ENCODE data around the gene SELENOT. TPM values are rescaled to one million over a fixed set of nuclear protein-coding genes. Genes with fewer than 3 reads are reported as not detected.

Gene SELENOT
- polyA plus RNA-seq, 1 donor from 2014 or later = 268 TPM

- H4K20me1 ChIP-seq (ENCODE audit: insufficient read depth) = no peaks in the 10 kb centered on the region
- no peak overlapping the region for H3K27ac ChIP-seq (ENCODE audit: low read length)
- no peak overlapping the region for H3K9ac ChIP-seq (ENCODE audit: low read length)
- peaks cover 18% of the 10 kb centered on the region for H3K79me2 ChIP-seq (replicated peaks; ENCODE audit: insufficient read depth, low read length)
- H3F3A ChIP-seq (ENCODE audit: insufficient read depth, low read length, poor library complexity, severe bottlenecking) = no peaks in the 10 kb centered on the region
- no peaks in the 10 kb centered on the region for H3K9me2 ChIP-seq (ENCODE audit: insufficient read depth, low read length)
- H2AFZ ChIP-seq (ENCODE audit: low read depth, low read length) = no peak overlapping the region
- no peaks in the 10 kb centered on the region for H3K9me3 ChIP-seq (ENCODE audit: low read length)
- H3K36me3 ChIP-seq (ENCODE audit: insufficient read depth, low read length) = no peaks in the 10 kb centered on the region
- no peak overlapping the region for H3K4me3 ChIP-seq (ENCODE audit: low read length)
- H3K27me3 ChIP-seq (ENCODE audit: insufficient read depth, low read depth, low read length) = no peaks in the 10 kb centered on the region
- H3K4me2 ChIP-seq (ENCODE audit: low read length) = no peak overlapping the region
- TF ChIP-seq SMC3 (conservative IDR thresholded peaks at IDR 0.05; ENCODE audit: poor library complexity) (no peak), TAF1 (IDR thresholded peaks at IDR 0.05; ENCODE audit: low read depth) (no peak), RAD21 (conservative IDR thresholded peaks at IDR 0.05) (no peak), MXI1 (conservative IDR thresholded peaks at IDR 0.05; ENCODE audit: poor library complexity, severe bottlenecking) (no peak), POLR2AphosphoS5 (IDR thresholded peaks at IDR 0.05) (no peak), CTCF (IDR thresholded peaks at IDR 0.05; ENCODE audit: poor library complexity, severe bottlenecking) (no peak), REST (IDR thresholded peaks at IDR 0.05; ENCODE audit: borderline replicate concordance) (no peak), EZH2 (IDR thresholded peaks at IDR 0.05; ENCODE audit: borderline replicate concordance, insufficient read depth, low read length, poor library complexity, severe bottlenecking) (no peak), EP300 (conservative IDR thresholded peaks at IDR 0.05; ENCODE audit: poor library complexity, severe bottlenecking) (no peak)
These were observed 46.3 kb upstream of the SELENOT start for GRCh38 chr3:150556792-150557191.

GRCh38 chr3:150557725-150558124 is 45.4 kb upstream of the SELENOT start:
- H3F3A ChIP-seq (ENCODE audit: insufficient read depth, low read length, poor library complexity, severe bottlenecking) = no peaks in the 10 kb centered on the region
- no peak overlapping the region for H3K27ac ChIP-seq (ENCODE audit: low read length)
- no peak overlapping the region for H3K9ac ChIP-seq (ENCODE audit: low read length)
- H2AFZ ChIP-seq (ENCODE audit: low read depth, low read length) = no peak overlapping the region
- H3K9me2 ChIP-seq (ENCODE audit: insufficient read depth, low read length) = no peaks in the 10 kb centered on the region
- H3K4me3 ChIP-seq (ENCODE audit: low read length) = no peak overlapping the region
- no peaks in the 10 kb centered on the region for H3K9me3 ChIP-seq (ENCODE audit: low read length)
- H3K36me3 ChIP-seq (ENCODE audit: insufficient read depth, low read length) = no peaks in the 10 kb centered on the region
- no peaks in the 10 kb centered on the region for H4K20me1 ChIP-seq (ENCODE audit: insufficient read depth)
- TF ChIP-seq CTCF (IDR thresholded peaks at IDR 0.05; ENCODE audit: poor library complexity, severe bottlenecking) (no peak), RAD21 (conservative IDR thresholded peaks at IDR 0.05) (no peak), MXI1 (conservative IDR thresholded peaks at IDR 0.05; ENCODE audit: poor library complexity, severe bottlenecking) (no peak), POLR2AphosphoS5 (IDR thresholded peaks at IDR 0.05) (no peak), REST (IDR thresholded peaks at IDR 0.05; ENCODE audit: borderline replicate concordance) (no peak), EP300 (conservative IDR thresholded peaks at IDR 0.05; ENCODE audit: poor library complexity, severe bottlenecking) (no peak), EZH2 (IDR thresholded peaks at IDR 0.05; ENCODE audit: borderline replicate concordance, insufficient read depth, low read length, poor library complexity, severe bottlenecking) (no peak), SMC3 (conservative IDR thresholded peaks at IDR 0.05; ENCODE audit: poor library complexity) (no peak), TAF1 (IDR thresholded peaks at IDR 0.05; ENCODE audit: low read depth) (no peak)
- no peak overlapping the region for H3K4me2 ChIP-seq (ENCODE audit: low read length)
- no peaks in the 10 kb centered on the region for H3K27me3 ChIP-seq (ENCODE audit: insufficient read depth, low read depth, low read length)
- peaks cover 12% of the 10 kb centered on the region for H3K79me2 ChIP-seq (replicated peaks; ENCODE audit: insufficient read depth, low read length)

All from neural cell (in vitro differentiated cells).